ENCODE results near the gene BLACAT1.

GRCh38 chr1:205455581-205456382 lies at the start of gene BLACAT1:
- TF ChIP-seq EP300 (IDR thresholded peaks at IDR 0.05) (no peak), CTCF (IDR thresholded peaks at IDR 0.05) (no peak), POLR2A (IDR thresholded peaks at IDR 0.05) (no peak)

Data from tibial nerve (tissue), 4 donors.